Right ventricle myocardium superior (tissue), 1 donor: Measurements from ENCODE around the gene UBAC2. TPM values are rescaled to one million over a fixed set of nuclear protein-coding genes. Genes with fewer than 3 reads are reported as not detected.

Source experiments
- ATAC-seq: fragments of 200-7000 bp; cut with Tn5 transposase; one replicate; pipeline ENCODE4 v1.9.1; 2020; ENCODE audit warnings: mild to moderate bottlenecking; ENCODE audit not compliant: poor library complexity
- DNase-seq: peaks from one replicate; pipeline ENCODE4 v3.0.0-alpha.2; 2020
- intact Hi-C: fragments of 100-400 bp; cut with DNase I; formaldehyde crosslinking; loops from one replicate; pipeline ENCODE4 v1.11.2; 2022
- total RNA-seq: library from RNA; stranded (reverse); fragmentation: NEBNext Ultra II Directional; extraction: Animal tissue kit (Norgen Biotek cat#: 25700); gene quantifications from one replicate; pipeline ENCODE4 v1.2.1, GENCODE V29; 2021
- donor health status: DM: no; HTN: yes; CAD: no; lungs with severe emphysema.

Gene UBAC2
- total RNA-seq, 1 donor from 2014 or later: 35.4 TPM

DNA sequence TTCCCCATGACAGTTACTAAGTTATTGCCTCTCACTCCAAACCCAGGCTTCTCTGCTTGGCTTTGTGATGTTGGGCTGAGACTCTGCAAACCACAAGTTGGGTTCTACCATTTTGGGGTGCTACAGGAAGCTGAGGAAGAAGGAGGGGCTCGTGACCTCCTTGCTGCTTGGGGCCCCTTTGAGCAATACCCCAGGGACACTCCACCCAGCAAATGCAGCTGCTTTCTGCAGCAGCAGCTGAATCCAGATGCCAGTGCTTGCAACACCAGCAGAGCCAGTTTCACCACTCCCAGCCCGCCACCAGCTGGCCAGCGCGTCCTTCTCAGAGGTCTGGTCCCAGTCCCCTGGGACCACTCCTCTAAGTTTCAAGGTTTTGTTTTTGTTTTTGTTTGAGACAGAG lies 22.0 kb upstream of the UBAC2 start:
- ATAC-seq (peak; percentile 57), DNase-seq (peak; percentile 60)
- intact Hi-C loops: loop anchor here (5.0 kb wide), 1 partner anchor 89 kb away; no protein-coding TSS in a partner anchor

DNA sequence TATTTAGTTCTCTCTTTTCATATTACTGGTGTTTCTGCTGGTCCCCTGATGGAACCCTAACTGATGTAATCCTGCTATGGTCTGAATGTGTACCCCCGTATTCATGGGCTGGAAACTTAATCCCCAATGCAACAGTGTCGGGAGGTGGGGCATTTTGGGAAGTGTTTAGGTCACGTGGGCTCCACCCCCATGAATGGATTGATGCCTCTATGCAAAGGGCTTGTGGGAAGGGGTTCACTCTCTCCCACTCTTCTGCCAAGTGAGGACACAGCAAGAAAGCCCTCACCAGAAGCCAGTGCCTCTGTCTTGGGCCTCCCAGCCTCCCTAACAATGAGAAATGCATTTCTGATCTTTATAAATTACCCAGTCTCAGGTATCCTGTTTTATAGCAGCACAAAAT lies 21.2 kb upstream of the UBAC2 start:
- intact Hi-C loops: loop anchor here (5.0 kb wide), 1 partner anchor 88 kb away; no protein-coding TSS in a partner anchor
- DNase-seq: no peak
- no peak for ATAC-seq

DNA sequence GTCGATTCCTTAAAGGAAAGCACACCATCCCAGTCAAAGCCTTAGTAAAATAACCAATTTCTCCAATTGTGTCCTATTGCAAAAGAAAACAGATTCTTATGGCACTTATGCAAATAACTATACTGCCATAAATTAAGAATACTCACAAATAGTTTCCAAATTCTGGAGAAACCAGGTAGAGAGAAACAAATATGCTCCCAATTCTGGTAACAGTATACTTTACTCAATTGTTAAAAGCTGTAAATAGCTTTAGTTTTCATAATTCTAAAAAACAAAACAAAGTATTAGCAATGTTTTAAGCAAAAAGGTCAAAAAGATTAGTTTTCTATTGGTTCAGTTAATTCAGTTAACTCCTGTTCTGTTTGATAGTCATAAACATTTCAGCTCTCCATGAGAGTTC lies 18.2 kb upstream of the UBAC2 start:
- DNase-seq: no peak
- intact Hi-C loops: no loop called here

DNA sequence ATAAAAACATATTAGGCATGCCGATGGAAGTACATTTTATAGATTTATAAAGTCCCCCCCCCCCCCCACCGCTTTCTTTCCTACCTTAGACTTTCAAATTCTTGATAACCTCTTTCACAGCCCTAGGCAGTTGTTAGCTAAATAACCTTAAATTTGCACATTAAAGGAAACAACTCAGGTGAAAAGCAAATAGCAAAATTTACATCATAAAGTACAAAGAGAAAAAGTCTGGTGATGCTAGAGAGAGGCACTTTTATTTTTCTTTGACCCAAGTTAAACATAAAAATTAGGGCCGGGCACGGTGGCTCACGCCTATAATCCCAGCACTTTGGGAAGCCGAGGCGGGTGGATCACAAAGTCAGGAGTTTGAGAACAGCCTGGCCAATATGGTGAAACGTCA lies 15.0 kb upstream of the UBAC2 start:
- DNase-seq (no peak), ATAC-seq (no peak)
- intact Hi-C loops: no loop called here

More for the DNA sequence above, 18.2 kb upstream of the UBAC2 start:
- ATAC-seq: no peak

DNA sequence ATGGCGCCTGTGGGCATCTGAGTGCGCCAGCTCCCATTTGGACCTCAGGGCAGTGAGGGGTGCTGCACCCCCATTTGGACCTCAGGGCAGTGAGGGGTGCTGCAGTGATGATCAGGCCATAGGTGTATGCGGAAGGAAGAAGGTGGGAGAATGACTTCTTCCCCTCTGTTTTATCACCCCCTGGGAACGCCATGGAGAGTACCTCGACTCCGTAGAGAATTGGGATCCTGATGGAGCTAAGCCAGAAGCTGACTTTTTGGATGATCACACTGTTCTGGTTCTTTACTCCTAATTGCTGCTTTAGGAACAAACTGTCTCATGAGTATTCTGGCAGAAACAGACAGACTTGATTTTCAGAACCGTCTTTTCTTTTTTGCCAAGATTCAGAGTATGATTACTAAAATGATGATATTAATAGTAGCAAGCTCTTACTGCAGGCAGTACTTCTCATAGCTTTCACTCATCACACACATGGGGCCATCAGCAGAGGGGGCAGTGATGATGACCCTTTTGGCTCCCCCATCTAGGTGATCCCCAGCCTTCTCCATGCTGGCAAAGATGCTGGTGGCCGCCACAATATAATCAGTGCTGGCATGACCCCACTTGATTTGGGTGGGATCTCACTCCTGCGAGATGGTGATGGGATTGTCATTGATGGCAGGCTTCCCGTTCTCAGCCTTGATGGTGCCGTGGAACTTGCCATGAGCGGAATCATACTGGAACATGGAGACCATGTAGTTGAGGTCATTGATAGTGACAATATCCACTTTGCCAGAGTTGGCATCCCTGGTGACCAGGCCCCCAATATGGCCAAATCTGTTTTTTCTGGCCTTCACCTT lies 10.3 kb upstream of the UBAC2 start:
- ATAC-seq: no peak
- DNase-seq: no peak
- intact Hi-C loops: no loop called here

DNA sequence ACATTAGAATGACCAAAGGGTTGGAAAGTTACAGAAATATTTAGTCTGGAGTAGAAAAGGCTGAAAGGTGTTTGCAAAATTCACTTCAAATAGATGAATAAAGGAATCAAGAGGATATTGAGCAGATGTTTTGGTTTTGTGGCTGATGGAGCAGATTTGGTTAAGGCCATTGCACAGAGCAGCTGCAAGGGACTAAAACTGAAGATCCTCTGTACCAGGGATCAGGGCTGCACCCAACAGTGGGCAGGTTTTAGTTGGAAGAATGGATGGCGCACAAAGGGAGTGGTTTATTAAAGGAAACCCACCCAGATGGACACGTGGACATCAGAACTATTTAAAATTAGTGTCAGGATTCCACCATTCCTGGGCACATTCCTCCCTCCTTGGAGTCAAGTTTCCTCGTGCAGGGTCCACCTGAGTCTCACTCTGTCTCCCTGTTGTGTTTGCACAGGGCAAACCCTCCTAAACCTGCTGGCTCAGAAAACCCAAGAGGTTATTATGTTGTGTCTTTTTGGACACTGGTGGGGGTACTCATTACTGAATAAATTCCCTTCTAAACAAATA lies 9.2 kb upstream of the UBAC2 start:
- DNase-seq: no peak
- ATAC-seq: no peak
- intact Hi-C loops: no loop called here

DNA sequence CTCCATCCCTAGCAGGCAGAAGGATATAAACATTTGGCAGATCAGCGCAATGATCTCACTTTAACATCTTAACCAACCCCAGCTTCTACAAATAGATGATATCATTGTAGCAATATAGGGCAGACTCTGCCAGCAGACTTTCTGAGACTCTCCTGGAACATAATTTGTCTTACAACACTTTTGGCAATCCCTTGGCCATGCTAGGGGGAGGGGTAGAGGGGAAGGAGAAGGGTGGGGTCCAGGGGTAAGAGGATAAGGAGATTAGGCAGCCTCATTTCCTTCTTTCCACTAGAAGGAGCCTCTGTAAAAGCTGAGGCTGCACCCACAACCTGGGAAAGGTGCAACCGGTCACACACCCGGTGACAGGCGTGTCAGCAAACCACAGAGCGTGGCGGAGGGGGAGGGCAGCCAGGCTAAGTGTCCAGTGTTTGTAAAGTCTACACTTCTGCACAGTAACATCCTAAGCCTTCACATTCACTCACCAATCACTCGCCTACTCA lies 8.7 kb upstream of the UBAC2 start:
- intact Hi-C loops: no loop called here
- no peak for ATAC-seq

DNA sequence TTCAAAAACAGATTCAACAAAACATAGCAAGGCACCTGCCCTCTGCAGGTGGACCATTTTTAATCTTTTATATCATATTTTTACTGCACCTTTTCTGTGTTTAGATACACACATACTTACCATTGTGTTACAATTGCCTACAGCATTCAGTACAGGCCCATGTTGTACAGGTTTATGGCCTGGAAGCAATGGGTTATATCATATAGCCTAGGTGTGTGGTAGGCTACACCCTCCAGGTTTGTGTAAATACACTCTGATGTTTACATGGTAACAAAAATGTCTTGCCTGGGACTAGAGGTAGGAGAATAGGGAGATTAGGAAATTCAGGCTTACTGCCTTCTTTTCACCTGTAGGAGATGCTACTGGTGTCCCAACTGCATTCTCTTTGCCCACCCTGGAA lies 8.2 kb upstream of the UBAC2 start:
- DNase-seq (no peak), ATAC-seq (no peak)
- intact Hi-C loops: no loop called here

More for the DNA sequence above, 8.7 kb upstream of the UBAC2 start:
- DNase-seq: no peak

GRCh38 chr13:99193152-99193551 lies 7.5 kb upstream of the UBAC2 start:
- no peak for DNase-seq
- intact Hi-C loops: no loop called here

GRCh38 chr13:99196466-99197116 lies 4.1 kb upstream of the UBAC2 start:
- DNase-seq (no peak), ATAC-seq (no peak)
- intact Hi-C loops: no loop called here

More at GRCh38 chr13:99193152-99193551, 7.5 kb upstream of the UBAC2 start:
- ATAC-seq: no peak

DNA sequence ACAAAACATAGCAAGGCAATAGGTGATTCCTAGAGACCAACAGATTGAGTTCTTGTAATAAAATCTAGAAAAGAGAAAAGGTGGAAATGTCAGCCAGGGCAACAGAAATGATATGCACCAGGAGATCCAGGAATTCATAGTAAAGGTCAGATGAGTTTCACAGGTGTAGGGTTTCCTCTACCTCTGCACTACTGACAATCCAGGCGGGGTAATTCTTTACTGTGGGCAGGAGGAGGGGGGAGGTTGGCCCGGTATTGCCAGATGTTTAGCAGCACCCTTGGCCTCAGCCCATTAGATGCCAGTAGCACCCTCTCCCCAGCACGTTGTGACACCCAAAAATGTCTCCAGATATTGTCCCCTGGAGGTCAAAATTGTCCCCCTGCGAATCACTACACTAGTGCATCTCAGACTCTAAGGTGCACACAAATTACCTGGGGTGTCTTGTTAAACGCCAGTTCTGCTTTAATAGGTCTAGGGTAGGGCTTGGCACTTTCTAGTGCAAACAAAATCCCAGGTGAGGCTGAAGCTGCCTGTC lies 3.5 kb upstream of the UBAC2 start:
- no peak for DNase-seq
- intact Hi-C loops: no loop called here
- ATAC-seq: no peak

- ATAC-seq (peak; percentile 2), DNase-seq (no peak)
- intact Hi-C loops: no loop called here
Measured at GRCh38 chr13:99199541-99200431, 868 bp upstream of the UBAC2 start.

DNA sequence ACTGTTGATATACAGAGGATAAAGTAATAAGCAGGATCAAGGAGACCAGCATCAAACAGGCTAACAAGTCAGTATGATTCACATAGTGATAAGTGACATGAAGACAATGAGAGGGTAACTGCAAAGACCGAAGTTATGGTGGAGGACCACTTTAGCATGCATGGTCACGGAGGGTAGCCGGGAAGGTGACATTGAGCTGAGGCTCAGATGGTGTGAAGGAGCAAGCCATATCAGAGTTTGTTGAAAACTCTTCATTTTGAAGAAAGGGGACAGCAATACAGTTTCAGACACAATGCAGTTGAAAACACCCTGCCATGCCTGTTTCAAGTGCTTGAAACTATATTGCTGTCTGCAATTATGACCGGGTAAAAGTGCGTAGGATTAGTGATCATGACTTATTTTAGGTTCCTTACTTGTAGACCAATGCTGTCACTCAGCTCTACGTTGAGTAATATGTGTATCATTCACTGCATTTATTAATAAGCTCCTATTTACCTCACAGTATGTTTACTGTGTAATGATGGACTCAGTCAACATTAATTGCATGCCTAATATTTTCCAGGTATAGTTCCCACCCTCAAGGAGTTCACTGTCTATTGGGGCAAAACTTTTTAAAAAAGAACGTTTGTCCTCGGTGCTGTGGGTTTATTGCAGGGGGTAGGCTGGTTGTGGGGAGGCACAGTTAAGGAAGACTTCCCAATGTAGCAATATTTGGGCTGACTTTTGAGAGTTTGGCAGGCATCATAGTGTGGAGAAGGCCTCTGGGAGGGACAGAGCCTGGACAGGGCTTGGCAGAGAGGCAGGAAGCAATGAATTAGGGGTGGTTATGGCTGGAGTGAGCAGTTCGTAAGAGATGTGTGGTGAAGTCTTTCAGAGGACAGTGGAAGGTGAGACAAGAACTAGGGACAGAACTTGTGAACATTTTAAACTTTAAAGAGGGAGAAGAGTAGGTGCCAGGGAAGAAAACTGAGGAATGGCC lies 3.2 kb downstream of the UBAC2 start:
- intact Hi-C loops: no loop called here
- no peak for ATAC-seq
- no peak for DNase-seq

DNA sequence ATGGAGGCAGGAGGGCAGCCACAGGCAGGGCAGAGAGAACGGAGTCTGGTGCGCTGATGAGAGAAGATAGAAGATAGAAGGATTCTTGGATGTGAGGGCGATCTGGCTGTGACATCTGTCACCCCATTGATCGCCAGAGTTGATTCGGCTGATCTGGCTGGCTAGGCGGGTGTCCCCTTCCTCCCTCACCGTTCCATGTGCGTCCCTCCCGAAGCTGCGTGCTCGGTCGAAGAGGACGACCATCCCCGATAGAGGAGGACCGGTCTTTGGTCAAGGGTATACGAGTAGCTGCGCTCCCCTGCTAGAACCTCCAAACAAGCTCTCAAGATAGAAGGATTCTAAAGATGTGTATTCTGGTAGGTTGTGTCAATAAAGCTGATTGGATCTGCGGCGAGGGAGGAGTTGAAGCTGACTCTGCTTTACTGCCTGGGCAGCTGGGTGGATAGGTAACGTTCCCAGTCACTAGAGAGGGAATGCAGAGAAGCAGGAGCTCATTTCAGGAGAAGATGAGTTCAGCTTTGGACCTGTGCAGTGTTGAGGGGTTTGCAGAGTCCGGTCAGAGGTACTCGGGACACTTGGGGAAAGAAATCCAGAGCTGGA lies 5.1 kb downstream of the UBAC2 start:
- DNase-seq: no peak
- no peak for ATAC-seq
- intact Hi-C loops: no loop called here

DNA sequence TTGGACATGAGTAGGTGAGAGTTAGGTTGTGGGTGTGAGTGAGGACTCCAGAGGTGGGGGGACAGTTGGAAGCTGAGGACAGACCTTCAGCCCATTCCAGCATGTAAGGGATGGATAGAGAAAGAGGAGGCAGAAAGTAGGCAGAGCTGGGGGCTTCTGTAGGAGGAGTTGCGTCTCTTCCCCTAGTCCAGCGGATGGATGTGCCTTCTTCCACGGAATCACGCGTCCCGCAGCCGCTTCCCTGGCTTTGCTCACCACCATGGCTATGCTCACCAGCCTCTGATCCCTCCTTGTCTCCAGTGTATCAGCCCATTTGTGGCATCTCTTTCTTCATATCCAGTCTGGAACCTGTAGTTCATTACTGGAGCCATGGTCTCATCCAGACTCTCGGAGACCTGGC lies 5.6 kb downstream of the UBAC2 start:
- DNase-seq (no peak), ATAC-seq (no peak)
- intact Hi-C loops: no loop called here

DNA sequence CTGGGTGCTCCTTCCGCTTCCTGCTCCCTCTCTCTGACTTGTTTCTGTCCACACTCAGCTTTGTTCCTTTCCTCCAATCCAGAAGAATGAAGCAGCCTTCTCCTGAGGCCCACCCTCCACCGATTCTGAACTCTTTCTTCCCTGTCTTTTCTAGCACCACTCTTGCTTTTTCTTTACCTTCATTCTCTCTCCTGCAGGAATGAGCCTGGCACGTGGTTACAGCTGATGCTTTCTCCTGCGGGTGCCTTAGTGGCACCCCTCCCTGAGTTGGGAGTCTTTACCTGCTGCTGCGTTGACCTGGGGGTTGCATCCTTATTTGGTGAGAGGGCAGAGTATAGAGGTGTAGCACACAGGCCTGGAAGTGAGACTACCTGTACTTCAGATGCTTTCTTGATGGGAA lies 6.2 kb downstream of the UBAC2 start:
- ATAC-seq: no peak
- DNase-seq: no peak
- intact Hi-C loops: no loop called here

DNA sequence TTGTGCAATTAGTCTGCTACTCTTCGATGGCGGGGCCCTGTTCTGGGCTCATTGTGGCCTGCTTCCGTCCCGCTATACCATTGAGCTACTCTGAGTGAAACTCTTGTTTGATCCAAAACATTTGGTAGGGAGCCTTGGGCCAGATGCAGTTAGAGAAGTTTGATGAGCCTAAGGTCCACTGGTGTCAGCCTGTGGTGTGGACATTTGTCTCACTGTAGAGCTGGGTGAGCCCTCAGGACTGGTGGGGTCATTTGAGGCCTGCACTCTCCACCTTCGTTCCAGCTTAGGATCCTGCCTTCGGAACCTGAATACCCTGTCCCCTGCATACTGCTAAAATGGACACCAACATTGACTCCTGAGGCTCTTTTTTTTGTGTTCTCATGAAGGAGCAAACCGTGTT lies 6.9 kb downstream of the UBAC2 start:
- ATAC-seq (no peak), DNase-seq (no peak)
- intact Hi-C loops: no loop called here
